T follicular helper cell (primary cell): Measurements from ENCODE around the gene EIF4A3.
"Not testable (repeated sequence)": the region's sequence is repeated elsewhere in the genome, so short reads cannot be mapped to it uniquely, and the experiment has no call there.

Experiments used
- DNase-seq: peaks from one replicate; pipeline ENCODE4 v3.0.0-alpha.2; 2020; ENCODE audit warnings: low read depth

EIF4A3 gene

DNA sequence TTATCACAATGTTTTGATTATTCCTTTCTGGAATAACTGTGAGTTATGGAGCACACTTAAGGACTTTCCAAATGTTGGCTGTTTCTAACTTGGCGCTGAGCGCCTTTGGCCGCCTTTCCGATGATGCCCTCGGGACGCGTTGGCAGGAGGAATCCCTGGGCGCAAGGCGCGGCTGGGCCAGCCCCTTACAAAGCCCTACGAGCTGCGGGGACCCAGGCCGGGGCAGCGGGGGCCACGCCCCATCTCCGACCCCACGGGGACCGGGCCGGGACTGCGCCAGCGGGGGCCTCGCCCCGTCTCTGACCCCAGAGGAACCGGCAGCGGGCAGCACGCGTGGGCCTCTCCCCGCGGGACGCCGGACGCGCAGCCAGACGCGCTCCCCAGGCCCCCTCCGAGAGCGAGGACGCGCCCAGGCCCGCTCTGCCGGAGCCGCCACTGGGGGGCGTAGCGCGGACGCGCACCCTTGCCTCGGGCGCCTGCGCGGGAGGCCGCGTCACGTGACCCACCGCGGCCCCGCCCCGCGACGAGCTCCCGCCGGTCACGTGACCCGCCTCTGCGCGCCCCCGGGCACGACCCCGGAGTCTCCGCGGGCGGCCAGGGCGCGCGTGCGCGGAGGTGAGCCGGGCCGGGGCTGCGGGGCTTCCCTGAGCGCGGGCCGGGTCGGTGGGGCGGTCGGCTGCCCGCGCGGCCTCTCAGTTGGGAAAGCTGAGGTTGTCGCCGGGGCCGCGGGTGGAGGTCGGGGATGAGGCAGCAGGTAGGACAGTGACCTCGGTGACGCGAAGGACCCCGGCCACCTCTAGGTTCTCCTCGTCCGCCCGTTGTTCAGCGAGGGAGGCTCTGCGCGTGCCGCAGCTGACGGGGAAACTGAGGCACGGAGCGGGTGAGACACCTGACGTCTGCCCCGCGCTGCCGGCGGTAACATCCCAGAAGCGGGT lies 45.6 kb downstream of the EIF4A3 start, which contains the start of gene GAA:
Gene GAA (plus strand): TSS at position 571 of the 935 bp plus-strand sequence. CDS start 3,006 bp downstream, outside the sequence.
- DNase-seq, result peak; percentile 83

DNA sequence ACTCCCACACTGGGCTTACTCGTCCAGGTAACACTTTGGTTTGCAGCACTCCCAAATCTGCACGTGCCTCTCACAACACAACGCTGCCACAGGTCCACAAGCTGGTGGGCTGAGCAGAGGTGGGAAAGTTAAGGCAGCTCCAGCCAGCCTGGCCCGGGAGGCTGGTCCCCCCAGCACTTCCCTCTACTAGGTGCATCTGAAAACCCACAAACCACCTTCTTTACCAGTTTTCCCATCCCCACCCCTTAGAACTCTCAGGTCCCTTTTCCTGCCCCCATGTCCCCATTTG lies 46.9 kb downstream of the EIF4A3 start:
- DNase-seq, result no peak

DNA sequence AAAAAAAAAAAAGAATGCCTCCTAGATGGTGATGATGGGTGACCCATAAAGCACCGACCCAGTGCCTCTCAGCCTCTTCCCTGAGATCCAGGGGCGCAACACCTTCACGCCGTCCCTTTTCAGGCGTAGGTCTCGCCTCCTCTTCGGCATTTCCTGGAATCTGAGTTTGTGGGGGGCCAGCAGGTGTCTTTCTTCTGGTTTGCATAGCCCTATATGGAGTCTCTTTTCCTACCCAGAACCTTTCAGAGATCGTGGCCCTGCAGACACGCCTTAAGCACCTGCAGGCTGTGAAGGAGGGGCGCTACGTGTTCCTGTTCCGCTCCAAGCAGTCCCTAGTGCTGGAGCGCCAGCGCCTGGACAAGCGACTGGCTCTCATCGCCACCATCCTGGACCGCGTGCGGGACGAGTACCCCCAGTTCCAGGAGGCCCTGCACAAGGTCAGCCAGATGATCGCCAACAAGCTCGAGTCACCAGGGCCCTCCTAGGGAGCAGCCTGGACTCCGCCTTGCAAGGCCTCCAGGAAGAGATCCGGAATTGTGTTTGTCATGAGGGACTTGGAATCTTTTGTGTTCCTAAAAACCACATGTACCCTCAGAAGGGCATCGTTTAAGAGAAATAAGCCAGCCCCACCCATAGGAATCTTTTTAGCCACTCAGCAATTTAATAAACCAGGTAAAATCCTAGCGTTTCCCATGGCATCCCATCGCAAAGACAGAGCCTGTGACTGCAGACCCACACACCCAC lies 47.5 kb downstream of the EIF4A3 start:
- no peak for DNase-seq

DNA sequence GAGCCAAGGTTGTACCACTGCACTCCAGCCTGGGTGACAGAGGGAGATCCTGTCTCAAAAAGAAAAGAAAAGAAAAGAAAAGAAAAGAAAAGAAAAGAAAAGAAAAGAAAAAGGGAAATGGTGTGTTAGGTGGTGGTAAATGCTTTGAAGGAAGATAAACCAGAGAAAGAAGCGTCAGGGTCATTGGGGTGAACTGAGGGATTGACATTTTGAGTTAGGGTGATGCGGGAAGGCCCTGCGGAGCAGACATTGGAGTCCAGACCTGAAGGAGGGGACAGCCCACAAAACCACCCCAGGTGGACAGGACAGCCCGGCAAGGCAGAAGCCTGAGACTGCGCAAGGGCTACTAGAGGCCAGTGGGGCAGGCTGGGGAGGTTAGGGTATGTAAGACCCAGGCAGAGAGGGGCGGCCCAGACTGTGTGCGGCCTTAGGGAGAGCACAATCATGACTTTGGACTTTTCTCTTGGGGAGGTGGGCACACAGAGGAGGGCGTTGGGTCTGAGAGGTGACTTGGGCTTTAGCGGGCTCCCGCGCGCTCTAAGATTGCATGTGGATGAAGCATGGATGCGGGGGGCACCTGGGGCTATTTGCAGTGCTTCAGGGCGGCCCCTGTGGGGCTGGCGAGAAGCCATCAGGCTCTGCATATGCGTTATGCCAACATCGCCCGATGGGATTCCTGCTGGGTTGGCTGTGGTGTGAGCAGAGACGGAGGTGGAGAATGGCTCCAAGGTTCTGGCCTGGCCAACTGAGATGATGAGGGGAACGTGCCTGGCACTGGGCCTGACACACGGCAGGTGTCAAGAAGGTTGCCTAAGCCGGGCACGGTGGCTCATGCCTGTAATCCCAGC lies 48.9 kb downstream of the EIF4A3 start:
- DNase-seq, result no peak

DNA sequence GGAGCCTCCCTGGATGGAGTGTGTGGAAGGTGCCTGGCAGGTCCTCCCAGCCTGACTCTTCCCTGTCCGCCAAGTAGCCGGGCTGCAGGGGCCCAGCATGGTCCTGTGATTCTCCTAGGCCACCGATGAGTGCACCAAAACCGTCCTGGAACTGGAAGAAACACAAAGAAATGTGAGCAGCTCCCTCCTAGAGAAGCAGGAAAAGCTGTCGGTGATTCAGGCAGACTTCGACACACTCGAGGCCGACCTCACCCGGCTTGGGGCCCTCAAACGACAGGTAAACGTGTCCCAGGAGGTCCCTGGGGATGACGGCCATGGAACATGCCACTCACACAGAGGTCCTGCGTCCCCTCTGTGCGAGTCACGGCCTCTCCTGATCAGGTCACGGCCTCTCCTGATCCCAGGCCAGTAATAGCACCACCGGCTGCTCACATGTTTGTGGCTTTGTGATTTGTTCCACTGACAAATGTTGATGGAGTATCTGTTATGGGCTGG lies 49.8 kb downstream of the EIF4A3 start:
- no peak for DNase-seq

DNA sequence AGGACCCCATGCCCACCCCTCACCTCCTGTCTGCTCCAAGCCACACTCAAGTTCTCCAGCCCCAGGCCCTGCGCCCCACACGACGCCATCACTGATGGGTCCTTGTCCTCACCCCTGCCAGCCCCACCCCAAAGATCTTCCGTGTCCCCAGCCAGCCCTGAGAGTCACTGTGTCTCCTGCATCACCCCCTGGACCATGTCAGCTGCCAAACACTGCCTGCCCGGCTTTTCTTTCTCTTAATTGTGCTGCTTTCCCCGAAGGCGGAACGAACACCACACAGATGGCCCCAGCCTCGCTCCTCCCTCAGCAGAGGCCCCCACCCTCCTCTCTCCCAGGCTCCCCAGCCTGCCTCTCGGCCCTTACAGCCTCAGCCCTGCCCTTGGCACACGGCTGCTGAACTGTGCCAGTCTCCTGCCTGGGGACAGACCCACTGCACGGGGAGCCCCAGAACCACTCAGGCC lies 50.3 kb downstream of the EIF4A3 start:
- no peak for DNase-seq

DNA sequence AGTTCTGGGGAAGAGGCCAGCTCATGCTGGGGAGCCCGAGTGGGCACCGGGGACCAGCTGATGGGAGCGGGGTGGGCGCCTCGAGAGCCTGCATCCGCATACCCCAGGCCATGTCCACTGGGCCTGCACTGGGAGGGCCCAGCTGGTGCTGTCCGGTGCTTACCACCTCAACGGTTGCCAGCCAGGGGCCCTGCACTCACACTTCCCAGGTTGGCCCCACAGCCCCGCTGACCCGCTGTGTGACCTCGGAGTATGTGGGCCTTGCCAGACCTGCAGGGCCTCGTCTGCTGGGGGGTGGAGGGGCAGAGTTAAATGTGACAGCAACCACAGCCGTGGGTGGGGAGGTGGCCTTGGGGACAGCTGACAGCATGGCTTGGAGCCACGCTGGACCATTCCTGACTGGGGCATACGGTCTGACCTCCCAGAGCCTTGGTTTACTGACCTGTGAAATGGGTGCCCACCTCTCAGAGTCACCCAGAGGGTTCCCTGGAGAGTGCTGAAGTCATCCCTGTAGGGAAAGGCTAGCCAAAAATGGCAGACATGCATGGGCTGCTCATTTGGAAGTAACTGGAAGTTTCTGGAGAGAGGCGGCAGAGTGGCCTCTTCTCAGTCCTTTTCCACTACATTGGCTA lies 51.0 kb downstream of the EIF4A3 start:
- DNase-seq, result no peak

DNA sequence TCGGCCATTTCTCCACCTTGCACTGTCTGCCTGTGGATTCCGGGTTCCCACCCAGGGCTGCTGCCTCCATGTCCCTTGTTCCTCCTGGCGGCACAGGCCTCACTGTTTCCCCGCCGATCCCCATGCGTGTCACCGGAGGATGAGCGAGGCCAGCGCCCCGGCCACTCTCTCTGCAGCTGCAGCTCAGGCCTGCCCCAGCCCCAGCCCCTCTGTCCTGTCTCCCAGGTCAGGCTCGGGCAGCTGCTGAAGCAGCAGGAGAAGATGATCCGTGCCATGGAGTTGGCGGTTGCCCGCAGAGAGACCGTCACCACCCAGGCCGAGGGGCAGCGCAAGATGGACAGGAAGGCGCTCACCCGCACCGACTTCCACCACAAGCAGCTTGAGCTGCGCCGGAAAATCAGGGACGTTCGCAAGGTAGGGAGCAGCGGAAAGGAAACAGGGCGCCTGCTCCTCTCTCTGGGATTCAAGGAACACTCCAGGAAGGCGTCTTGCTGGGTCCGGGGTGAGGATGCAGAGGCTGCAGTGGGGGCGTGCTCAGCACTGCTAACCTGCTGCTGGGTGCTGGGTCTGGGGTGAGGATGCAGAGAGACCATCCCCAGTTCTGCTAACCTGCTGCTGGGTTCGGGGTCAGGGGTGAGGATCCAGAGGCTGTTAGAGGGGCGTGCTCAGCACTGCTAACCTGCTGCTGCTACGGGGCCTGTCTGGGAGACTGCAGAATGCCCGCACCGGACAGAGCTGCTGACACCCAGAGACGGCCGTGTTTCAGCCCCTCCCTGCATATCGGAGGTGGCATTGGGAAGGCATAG lies 51.7 kb downstream of the EIF4A3 start:
- DNase-seq, result no peak

DNA sequence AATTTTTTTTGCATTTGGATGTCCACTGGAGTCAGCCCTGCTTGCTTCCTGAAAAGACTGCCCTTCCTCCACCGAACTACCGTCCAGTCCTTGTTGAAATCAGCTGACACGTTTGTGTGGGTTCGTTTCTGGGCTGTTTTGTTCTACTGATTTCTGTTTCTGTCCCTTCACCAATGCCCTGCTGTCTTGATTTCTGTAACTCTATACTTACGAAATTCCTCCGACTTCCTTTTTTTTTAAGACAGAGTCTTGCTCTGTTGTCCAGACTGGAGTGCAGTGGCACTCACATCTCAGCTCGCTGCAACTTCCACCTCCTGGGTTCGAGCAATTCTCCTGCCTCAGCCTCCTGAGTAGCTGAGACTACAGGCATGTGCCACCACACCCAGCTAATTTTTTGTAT lies 54.0 kb downstream of the EIF4A3 start:
- no peak for DNase-seq

DNA sequence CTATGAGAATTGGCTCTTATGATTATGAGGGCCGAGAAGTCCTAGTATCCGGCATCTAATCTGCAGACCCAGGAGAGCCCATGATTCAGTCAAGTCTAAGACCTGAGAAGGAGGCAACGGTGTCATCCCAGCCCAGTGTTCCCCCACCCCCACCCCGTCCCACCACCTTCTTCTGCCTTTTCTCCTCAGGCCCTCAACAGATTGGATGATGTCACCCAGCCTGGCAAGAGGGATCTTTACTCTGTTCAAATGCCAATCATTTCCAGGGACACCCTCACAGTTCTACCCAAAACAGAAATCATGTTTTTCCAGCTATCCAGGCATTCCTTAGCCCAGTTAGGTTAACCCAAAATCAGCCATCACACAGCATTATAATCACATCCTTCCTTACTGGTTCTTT lies 55.6 kb downstream of the EIF4A3 start:
- no peak for DNase-seq

DNA sequence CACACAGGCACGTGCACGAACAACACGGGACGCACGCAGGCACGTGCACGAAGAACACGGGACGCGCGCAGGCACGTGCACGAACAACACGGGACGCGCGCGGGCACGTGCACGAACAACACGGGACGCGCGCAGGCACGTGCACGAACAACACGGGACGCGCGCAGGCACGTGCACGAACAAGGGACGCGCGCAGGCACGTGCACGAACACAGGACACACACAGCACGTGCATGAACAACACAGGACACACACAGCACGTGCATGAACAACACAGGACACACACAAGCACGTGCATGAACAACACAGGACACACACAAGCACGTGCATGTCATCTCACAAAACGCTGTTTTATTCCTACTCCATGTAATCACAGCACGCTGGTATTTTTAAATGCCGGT lies 56.8 kb downstream of the EIF4A3 start:
- not testable (repeated sequence) for DNase-seq

DNA sequence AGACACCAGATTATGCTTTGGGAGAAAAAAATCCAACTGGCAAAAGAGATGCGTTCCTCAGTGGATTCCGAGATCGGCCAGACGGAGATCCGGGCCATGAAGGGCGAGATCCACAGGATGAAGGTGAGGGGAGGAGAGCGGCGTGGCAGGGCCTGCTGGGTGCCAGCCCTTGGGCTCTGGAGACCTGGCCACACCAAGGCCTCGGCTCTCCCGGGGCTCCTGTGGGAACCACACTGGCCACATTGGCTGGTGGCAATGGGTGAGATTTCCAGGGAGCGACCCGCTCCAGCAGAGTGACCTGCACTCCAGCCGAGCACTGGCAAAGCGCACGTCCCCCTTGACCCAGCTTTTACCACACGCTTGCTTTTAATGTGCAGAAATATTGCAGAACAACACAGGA lies 57.2 kb downstream of the EIF4A3 start:
- no peak for DNase-seq

DNA sequence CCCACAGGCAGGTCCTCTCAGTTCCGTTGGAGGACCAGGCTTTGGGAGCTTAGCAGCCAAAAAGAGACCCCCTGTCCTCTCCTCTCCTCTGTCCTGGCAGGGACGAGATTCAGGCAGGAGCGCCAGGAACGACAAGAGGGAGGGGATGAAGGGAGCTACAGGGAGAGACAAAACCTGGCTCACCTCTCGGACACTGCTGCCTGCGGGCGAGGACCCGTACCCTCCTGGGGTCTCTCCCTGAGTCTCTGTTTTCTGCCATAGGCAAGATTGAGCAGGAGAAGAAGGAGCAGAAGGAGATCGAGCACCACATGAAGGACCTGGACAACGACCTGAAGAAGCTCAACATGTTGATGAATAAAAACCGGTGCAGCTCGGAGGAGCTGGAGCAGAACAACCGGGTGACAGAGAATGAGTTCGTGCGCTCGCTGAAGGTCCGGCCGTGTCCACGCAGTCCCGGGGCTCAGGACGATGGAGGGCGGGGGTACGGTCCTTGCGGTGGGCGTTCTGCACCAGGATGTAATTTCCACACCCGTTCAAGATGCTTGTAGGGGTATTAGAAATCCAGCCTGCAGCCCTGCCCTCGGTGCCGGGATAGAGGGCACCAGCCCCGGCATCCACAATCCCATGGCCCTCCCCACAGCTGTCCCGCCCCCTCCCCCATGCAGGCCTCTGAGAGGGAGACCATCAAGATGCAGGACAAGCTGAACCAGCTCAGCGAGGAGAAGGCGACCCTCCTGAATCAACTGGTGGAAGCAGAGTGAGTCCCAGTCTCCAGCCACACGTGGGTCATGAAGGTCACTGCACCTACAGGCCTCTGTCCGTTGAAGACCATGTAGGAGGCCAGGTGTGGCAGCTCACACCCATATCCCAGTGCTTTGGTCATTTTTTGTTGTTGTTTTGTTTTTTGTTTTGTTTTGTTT lies 59.3 kb downstream of the EIF4A3 start:
- DNase-seq, result no peak

DNA sequence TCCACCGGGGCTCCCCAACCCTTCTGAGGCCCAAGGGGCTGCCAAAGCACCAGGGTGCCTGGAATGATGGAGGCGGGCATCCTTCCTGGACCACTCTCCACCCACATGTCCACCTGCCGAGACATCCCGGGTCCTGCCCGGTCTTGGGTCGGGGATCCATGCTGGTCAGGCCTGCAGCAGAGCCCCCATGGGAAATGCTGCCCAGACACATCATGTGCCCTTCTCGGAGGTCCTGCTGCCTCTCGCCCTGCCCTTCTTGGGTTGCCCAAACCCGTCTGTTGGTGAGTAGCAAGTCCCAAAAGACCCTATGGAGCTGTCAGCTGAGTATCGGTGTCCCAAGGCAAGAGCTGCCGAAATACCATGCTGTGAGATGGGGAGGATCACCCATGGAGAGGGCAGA lies 60.3 kb downstream of the EIF4A3 start:
- DNase-seq, result no peak

DNA sequence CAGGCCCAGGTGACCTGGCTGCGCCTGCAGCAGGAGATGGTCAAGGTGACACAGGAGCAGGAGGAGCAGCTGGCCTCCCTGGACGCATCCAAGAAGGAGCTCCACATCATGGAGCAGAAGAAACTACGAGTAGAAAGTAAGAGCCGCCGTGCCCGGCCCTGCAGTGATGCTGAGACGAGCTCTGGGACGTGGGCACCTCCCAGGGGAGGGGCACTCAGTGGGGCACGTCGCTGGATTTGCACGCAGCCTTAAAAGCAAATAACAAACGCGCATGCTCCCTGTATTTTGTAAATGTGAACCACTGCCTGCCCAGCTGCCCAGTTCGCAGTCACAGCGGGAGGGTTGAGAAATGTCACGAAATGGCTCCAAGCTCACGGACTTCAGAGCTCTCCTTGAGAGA lies 60.8 kb downstream of the EIF4A3 start:
- no peak for DNase-seq

DNA sequence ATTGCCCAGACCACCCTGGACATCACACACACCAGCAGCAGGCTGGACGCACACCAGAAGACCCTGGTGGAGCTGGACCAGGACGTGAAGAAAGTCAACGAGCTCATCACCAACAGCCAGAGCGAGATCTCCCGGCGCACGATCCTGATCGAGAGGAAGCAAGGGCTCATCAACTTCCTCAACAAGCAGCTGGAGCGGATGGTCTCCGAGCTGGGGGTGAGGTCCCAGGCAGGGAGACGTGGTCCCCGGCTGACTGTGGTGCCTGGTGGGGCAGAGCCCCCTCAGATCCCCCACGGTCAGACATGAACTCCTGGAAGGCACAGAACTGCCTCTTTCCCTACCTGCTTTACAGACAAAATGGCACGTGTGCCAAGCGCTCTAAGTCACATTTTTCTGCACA lies 62.2 kb downstream of the EIF4A3 start:
- DNase-seq, result no peak
